ENCODE measurements around the gene FBXO28. TPM values are rescaled to one million over a fixed set of nuclear protein-coding genes. Genes with fewer than 3 reads are reported as not detected.

Gene FBXO28
- total RNA-seq, 1 donor from 2014 or later, result 29.2 TPM

- DNase-seq (ENCODE audit: low read depth, low spot score), result no peak
- TF ChIP-seq CTCF (conservative IDR thresholded peaks at IDR 0.05), result no peak
- peaks cover 22% of the 10 kb centered on the region for H3K36me3 Mint-ChIP-seq (ENCODE audit: low read depth)
- peak overlapping the region; percentile 22 for H3K4me3 Mint-ChIP-seq
- no peaks in the 10 kb centered on the region for H3K27me3 Mint-ChIP-seq (ENCODE audit: low read depth)
- H3K27ac Mint-ChIP-seq (ENCODE audit: unreplicated experiment), result no peak overlapping the region
- peaks cover 6% of the 10 kb centered on the region for H3K9me3 Mint-ChIP-seq
- peaks cover 20% of the 10 kb centered on the region for H3K4me1 Mint-ChIP-seq
Observed at GRCh38 chr1:224188286-224188685, 74.4 kb downstream of the FBXO28 start.

GRCh38 chr1:224189561-224189960, 75.7 kb downstream of the FBXO28 start:
- no peak for DNase-seq (ENCODE audit: low read depth, low spot score)
- Mint-ChIP-seq H3K27ac (ENCODE audit: unreplicated experiment) (no peak overlapping the region), H3K36me3 (ENCODE audit: low read depth) (peaks cover 26% of the 10 kb centered on the region), H3K27me3 (ENCODE audit: low read depth) (no peaks in the 10 kb centered on the region), H3K4me1 (peaks cover 13% of the 10 kb centered on the region), H3K9me3 (peaks cover 6% of the 10 kb centered on the region), H3K4me3 (no peak overlapping the region)
- no peak for TF ChIP-seq CTCF (conservative IDR thresholded peaks at IDR 0.05)

GRCh38 chr1:224192082-224192788, 78.3 kb downstream of the FBXO28 start:
- TF ChIP-seq CTCF (conservative IDR thresholded peaks at IDR 0.05), result no peak
- Mint-ChIP-seq H3K27me3 (ENCODE audit: low read depth) (no peaks in the 10 kb centered on the region), H3K9me3 (peaks cover 6% of the 10 kb centered on the region), H3K36me3 (ENCODE audit: low read depth) (peaks cover 24% of the 10 kb centered on the region), H3K4me3 (no peak overlapping the region), H3K4me1 (no peaks in the 10 kb centered on the region), H3K27ac (ENCODE audit: unreplicated experiment) (peak overlapping the region; percentile 27)
- DNase-seq (ENCODE audit: low read depth, low spot score), result no peak

GRCh38 chr1:224193319-224193966, 79.5 kb downstream of the FBXO28 start:
- no peaks in the 10 kb centered on the region for H3K4me1 Mint-ChIP-seq
- H3K9me3 Mint-ChIP-seq, result peaks cover 4% of the 10 kb centered on the region
- no peak overlapping the region for H3K27ac Mint-ChIP-seq (ENCODE audit: unreplicated experiment)
- peaks cover 22% of the 10 kb centered on the region for H3K36me3 Mint-ChIP-seq (ENCODE audit: low read depth)
- H3K4me3 Mint-ChIP-seq, result no peak overlapping the region
- no peak for DNase-seq (ENCODE audit: low read depth, low spot score)
- no peaks in the 10 kb centered on the region for H3K27me3 Mint-ChIP-seq (ENCODE audit: low read depth)
- TF ChIP-seq CTCF (conservative IDR thresholded peaks at IDR 0.05), result no peak

- Mint-ChIP-seq H3K27me3 (ENCODE audit: low read depth) (no peaks in the 10 kb centered on the region), H3K4me3 (no peak overlapping the region), H3K9me3 (no peaks in the 10 kb centered on the region), H3K36me3 (ENCODE audit: low read depth) (peaks cover 13% of the 10 kb centered on the region), H3K4me1 (peaks cover 6% of the 10 kb centered on the region), H3K27ac (ENCODE audit: unreplicated experiment) (no peak overlapping the region)
- no peak for TF ChIP-seq CTCF (conservative IDR thresholded peaks at IDR 0.05)
- DNase-seq (ENCODE audit: low read depth, low spot score), result no peak
Observed at GRCh38 chr1:224196813-224197600, 83.1 kb downstream of the FBXO28 start.
